ENCODE measurements around the gene SARM1.
"Not testable (repeated sequence)": the region's sequence is repeated elsewhere in the genome, so short reads cannot be mapped to it uniquely, and the experiment has no call there.

The SARM1 gene

GRCh38 chr17:28371245-28372202, at the start of gene SARM1:
TSS of gene SARM1 (plus strand) at chr17:28371694. CDS start at chr17:28372033, 339 bp downstream.
- FAIRE-seq, result no peak

- FAIRE-seq, result no peak
Observed at GRCh38 chr17:28324267-28324745, 47.2 kb upstream of the SARM1 start.

GRCh38 chr17:28324781-28325180, 46.7 kb upstream of the SARM1 start:
- FAIRE-seq, result no peak

GRCh38 chr17:28325211-28325610, 46.3 kb upstream of the SARM1 start:
- FAIRE-seq, result no peak

GRCh38 chr17:28326114-28326513, 45.4 kb upstream of the SARM1 start:
- FAIRE-seq, result no peak

- FAIRE-seq, result no peak
Observed at GRCh38 chr17:28327031-28327607, 44.4 kb upstream of the SARM1 start.

- no peak for FAIRE-seq
Observed at GRCh38 chr17:28327709-28328108, 43.8 kb upstream of the SARM1 start.

- no peak for FAIRE-seq
Observed at GRCh38 chr17:28328325-28328724, 43.2 kb upstream of the SARM1 start.

GRCh38 chr17:28330671-28331070, 40.8 kb upstream of the SARM1 start:
- FAIRE-seq, result no peak

GRCh38 chr17:28331891-28332420, 39.5 kb upstream of the SARM1 start:
- no peak for FAIRE-seq

- FAIRE-seq, result no peak
Observed at GRCh38 chr17:28333083-28333746, 38.3 kb upstream of the SARM1 start.

GRCh38 chr17:28334171-28334570, 37.3 kb upstream of the SARM1 start:
- no peak for FAIRE-seq

GRCh38 chr17:28334666-28335200, 36.8 kb upstream of the SARM1 start:
- no peak for FAIRE-seq

- peak; percentile 98 for FAIRE-seq
Observed at GRCh38 chr17:28335201-28335958, 36.1 kb upstream of the SARM1 start, which contains the start of the genes IFT20 and TNFAIP1. TSS of gene IFT20 (minus strand) at chr17:28335472. CDS start at chr17:28331985, 3,487 bp downstream. TSS of gene TNFAIP1 (plus strand) at chr17:28335761. CDS start at chr17:28339522, 3,761 bp downstream.

- FAIRE-seq, result no peak
Observed at GRCh38 chr17:28335959-28336871, 35.3 kb upstream of the SARM1 start.

- FAIRE-seq, result no peak
Observed at GRCh38 chr17:28338056-28338768, 33.3 kb upstream of the SARM1 start.

GRCh38 chr17:28338769-28339212, 32.7 kb upstream of the SARM1 start:
- FAIRE-seq, result not testable (repeated sequence)

- no peak for FAIRE-seq
Observed at GRCh38 chr17:28339431-28339830, 32.1 kb upstream of the SARM1 start.

- FAIRE-seq, result no peak
Observed at GRCh38 chr17:28340374-28340773, 31.1 kb upstream of the SARM1 start.

- FAIRE-seq, result no peak
Observed at GRCh38 chr17:28341516-28341915, 30.0 kb upstream of the SARM1 start.
